Measurements from ENCODE around the gene OCA2.

- no peak for TF ChIP-seq CTCF (IDR thresholded peaks at IDR 0.05)
- TF ChIP-seq POLR2A (IDR thresholded peaks at IDR 0.05): no peak
- TF ChIP-seq POLR2AphosphoS5 (IDR thresholded peaks at IDR 0.05): no peak
- no peak for TF ChIP-seq EP300 (IDR thresholded peaks at IDR 0.05)
Observed at GRCh38 chr15:28030801-28031200, 68.3 kb downstream of the OCA2 start.
